ENCODE results near the gene KLF9.
A peak's percentile ranks its signal among the peaks of the same experiment; 100 is the strongest.

Gene KLF9

DNA sequence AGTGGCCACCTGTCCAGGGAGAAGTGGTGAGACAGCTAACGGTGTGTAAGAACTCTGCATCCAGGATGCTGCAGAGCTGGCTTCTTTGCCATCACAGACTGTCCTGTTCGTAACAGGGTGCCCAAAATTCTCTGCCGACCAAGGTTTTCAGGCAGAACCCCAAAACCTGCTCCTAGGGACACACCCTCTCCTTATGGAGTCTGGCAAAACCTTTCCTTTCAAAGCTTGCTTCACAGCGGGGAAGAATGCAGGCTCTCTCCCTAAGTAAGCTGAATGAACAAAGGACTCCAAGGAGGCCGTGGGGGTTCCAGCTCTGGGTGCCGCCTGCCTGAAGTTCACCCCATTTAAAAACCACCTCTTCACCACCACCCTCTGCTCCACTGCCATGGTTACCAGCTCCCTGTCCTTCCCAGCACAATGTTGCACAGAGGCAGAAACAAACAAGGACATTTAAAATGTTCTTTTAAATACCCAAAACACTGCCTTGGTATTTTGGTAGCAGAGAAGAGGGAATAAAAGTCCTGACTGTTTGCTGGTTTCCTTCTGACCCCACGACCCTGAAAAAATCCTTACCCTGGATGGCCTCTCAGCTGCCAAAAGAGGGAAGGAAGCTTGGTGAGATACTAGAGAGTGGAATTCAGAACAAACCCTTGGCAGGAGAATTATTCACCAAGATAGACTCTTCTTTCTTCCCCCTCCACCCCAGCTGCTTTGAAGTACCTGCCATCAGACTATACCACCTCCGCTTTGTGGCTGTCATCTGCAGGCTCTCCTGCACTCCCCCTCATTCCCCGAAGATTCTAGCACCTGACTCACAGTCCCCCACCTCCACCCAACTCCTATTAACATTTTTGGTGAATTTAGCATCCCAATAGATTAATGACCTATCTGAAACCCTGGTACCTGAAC lies 7.1 kb upstream of the KLF9 start:
- peak; percentile 67 for DNase-seq

DNA sequence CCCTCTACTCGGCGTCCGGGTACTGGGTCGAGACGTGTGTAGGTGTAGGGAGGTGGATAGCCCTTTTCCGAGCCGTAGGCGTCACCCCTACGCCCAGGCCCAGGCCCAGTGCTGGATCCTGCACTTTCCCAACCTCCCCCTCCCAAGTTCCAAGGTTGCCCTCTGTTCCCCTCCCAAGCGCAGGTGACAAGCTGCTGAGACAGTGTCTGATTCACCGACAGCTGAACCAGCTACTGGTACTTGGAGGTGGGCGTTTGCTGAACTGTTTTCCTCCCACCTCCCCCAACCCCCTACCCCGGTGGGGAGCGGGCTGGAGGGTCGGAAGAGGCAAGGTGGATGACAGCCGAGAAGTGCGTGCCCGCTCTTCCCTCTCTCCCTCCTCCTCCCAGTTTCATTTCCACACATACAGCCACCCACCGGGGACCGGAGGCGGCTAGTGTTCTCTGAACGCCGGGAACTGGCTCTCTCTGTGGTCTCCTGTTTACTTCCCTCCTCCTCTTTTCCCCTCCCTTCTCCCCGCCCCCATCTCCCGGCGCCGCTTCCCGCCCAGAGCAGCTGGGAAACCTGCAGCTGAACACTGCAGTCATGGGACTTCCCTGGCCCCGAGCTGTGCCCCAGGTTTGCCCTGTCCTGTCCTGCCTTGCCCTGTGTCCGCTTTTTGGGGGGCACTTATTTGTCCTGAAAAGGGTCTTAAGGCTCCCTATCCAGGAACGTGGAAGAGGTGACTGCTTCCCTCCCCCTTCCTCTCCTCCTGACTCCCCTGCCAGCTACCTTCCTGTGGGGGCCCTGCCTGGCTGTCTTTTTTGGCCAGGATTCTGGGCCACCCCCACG lies 6.2 kb upstream of the KLF9 start:
- peak; percentile 55 for DNase-seq

DNA sequence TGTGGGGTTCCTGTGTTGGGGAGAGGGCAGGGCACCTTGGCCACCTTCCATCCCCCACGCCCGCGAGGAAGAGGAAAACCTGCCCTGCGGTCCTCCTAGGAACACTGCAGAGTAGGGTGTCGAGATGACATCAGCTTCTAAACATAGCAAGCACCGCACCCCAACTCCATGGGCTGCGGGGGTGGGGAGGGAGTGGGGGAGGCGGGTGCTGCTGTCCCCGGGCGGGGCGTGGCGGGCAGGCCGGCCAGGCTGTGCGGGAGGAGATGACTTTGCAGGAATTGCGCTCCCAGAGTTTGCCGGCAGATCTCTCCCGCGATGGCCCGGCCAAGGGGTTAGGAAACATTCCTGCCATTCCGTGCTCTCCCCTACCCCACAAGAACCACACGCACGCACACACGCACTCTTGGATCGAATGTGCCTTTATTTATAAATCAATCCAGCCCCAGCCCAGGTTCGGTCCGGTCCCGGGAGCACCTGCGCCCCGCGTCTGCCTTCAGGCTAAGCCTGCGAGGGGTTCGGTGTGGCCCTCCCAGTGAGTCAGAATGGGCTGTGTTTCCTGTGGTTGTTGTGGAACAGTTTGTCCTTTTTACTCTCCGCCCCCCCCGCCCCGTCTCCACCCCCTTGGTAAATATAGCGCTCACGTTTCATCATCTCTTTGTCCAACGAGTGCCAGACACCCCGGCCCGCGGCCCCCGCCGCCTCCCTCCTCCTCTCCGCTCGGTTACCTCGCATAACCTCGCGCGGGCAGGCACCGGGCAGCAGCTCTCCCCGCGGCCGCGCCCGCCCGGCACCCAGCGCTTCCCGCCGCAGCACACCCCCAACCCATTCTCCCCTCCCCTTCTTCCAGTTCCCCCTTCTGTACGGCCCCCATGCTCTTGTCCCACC lies 5.3 kb upstream of the KLF9 start:
- peak; percentile 81 for DNase-seq

DNA sequence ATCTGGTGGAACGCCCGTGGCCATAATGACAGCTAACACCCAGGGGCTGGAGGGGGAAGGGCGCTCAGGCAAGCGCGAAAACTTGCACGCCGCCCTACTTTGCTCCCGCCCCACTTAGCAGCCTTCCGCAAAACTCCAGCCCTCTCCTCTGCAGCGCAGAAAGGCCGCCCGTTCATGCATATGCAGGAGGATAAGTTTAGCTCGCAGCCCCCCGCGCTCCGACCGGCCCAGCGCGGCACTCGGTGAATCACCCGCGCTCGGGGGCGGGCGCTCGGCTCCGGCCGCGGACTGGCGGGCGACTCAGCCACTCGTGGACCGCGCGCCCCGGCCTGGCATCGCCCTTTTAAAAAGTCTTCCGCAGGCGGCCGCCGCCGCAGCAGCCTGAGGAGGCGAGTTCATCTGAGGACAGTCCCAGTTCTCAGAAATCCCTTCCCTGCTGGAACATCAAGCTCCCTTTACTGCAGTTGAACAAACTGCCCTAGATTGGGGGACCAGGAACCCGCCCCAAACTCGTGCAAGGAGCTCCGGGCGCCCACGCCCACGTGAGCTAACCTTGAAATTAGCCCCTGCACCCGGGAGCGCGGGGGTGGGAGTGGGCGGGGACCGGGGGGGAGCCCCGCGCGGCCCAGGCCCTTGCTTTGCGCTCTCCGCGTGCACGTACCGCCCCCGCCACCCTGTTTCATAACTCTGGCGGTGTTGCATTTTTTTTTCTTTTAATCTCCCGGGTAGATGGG lies 4.5 kb upstream of the KLF9 start:
- peak; percentile 89 for DNase-seq

DNA sequence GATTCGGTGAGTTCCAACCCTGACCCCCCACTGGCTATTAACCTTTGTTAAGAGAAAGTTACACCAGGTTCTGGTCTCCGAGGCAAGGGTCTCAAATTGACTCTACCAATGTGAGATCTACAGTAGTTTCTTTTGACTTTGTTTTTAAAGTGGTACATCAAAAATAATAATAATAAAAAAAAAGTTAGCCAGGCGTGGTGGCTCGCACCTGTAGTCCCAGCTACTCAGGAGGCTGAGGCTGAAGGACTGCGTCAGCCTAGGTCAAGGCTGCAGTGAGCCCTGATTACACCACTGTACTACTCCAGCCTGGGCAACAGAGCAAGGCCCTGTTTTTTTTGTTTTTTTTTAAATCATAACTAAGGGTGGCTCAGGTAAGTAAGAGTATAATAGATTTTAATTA lies 1.0 kb upstream of the KLF9 start:
- DNase-seq = no peak

- DNase-seq = no peak
These were observed 584 bp upstream of the KLF9 start for GRCh38 chr9:70415041-70415440.

- no peak for DNase-seq
These were observed 1.0 kb downstream of the KLF9 start for GRCh38 chr9:70413464-70413798.

GRCh38 chr9:70412832-70413463 lies 1.5 kb downstream of the KLF9 start:
- peak; percentile 25 for DNase-seq

DNA sequence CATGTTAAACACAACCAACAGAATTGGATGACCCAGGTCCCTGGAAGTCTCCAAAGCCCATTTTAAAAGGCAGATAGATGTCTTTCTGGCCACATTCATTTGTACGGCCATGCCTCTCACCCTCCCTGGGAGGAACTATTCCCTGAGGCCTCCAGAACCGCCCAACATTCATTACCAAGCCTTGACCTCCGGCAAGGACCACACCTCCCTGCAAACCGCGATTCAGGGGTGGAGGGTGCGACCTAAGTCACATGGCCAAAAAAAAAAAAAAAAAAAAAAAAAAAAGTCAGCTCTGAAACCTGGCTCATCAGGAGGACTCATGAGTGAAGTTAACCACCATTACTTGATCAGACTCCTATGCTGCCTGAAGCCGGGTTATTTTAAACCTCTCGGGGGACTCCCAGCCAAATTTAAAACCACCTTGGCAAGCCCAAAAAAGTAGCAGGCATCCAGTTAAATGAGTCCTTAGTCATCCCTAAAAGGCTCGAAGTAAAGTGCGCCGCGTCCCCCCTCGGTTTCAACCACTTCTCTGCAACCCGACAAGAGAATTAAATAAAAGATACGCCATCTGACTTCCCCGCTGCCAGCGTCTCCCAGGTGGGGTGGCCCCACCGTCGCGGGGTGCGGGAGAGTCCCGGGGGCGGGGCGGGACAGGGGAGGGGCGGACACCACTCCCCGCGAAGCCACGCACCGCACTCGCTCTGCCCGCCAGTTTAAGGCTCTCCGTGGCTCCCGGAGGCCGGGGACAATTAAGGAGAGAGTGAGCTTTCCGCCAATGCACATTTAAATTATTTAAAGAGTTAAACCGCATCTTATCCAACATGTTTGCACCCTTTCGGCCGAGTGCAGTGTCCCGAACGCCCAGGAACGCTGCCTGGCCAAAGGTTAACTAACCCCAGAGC lies 2.3 kb downstream of the KLF9 start:
- peak; percentile 58 for DNase-seq

- DNase-seq = peak; percentile 38
These were observed 3.1 kb downstream of the KLF9 start for GRCh38 chr9:70411121-70411929.

DNA sequence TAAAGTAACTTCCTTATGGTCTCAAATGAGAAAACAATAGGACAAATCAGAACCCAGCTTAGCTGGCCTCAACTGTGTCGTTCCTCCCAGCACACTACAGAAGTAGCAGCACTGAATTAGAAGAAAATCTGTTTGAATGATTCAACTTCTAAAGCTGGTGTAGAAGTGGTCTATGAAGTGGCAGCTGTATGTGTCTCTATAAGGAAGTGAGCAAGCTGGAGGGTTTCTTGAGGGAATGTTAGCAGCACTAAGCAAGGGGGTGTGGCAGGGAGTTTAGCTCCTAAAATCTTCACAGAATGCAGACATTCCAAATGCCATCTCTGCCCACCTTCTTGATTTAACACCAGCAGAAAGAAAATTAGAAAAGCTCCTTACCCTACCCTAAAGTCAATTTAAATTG lies 4.1 kb downstream of the KLF9 start:
- no peak for DNase-seq

- no peak for DNase-seq
These were observed 4.7 kb downstream of the KLF9 start for GRCh38 chr9:70409800-70410199.

DNA sequence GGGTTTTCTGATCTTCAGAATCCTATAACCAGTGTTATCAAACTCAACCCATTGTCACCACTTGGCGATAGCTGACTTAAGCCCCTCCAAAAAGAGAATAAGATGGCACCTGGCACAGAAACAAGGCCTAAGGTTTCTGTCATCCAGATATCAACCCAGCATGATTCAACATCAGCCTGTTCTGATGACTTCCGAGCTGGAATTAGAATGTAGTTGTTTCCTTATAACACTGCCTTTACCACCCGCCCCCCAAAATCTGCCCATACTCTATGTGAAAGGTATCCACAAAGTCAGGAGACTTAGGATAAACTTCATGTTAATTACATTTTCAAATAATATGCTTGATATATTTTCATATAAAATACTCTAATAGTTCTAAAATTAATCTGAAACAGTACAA lies 5.2 kb downstream of the KLF9 start:
- DNase-seq = no peak

DNA sequence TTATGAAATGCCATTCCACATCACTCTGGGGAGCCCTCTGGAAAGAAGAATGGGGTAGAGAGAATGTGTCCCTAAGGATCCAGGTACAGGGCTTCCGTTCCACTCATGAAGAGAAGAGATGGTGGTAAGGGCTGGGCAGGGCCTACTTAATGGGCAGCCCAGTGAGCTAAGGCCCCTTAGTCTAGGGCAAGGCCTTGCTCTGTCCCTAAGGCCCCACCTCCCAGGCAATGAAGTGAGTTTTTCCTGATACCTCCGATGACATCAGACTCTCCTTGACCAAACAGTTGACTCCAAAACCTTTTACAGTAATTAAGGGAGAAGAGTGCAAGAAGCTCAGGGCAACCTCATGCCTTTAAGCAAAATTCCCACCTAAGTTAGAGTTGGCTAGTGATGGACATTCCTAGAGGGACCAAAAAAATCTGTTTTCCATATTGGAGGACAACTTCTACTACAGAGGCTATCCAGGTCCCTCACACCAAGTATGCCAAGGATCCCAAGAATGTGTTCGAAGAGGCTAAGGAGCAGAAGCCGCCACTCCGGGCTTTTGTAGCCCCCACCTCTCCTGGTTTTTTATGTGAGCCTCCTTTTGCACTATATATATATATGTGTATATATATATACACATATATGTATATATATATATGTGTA lies 5.9 kb downstream of the KLF9 start:
- no peak for DNase-seq

GRCh38 chr9:70407081-70407503 lies 7.4 kb downstream of the KLF9 start:
- DNase-seq = no peak

GRCh38 chr9:70406434-70406862 lies 8.0 kb downstream of the KLF9 start:
- DNase-seq = no peak

- DNase-seq = no peak
These were observed 8.5 kb downstream of the KLF9 start for GRCh38 chr9:70405808-70406433.

DNA sequence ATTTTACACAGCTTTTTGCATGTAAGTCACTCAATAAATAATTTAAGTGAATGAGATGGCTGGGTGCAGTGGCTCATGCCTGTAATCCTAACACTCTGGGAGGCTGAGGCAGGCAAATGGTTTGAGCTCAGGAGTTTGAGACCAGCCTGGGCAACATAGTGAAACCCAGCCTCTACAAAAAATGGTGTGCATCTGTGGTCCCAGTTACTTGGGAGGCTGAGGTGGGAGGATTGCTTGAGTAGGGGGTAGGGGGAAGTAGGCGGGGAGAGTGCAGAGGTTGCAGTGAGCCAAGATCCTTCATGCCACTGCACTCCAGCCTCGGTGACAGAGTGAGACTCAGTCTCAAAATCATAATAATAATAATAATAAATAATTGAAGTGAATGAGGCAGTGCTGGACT lies 10.2 kb downstream of the KLF9 start:
- DNase-seq = no peak

GRCh38 chr9:70403618-70404025 lies 10.8 kb downstream of the KLF9 start:
- DNase-seq = no peak
